NCI-H2029 (cell line): Measurements from ENCODE around the gene EMCN.
"Not testable (repeated sequence)": the region's sequence is repeated elsewhere in the genome, so short reads cannot be mapped to it uniquely, and the experiment has no call there.

Experiments used
- DNase-seq: peaks from one replicate; lab custom pipeline; 2025; lab: John Stamatoyannopoulos, UW

Gene EMCN

DNA sequence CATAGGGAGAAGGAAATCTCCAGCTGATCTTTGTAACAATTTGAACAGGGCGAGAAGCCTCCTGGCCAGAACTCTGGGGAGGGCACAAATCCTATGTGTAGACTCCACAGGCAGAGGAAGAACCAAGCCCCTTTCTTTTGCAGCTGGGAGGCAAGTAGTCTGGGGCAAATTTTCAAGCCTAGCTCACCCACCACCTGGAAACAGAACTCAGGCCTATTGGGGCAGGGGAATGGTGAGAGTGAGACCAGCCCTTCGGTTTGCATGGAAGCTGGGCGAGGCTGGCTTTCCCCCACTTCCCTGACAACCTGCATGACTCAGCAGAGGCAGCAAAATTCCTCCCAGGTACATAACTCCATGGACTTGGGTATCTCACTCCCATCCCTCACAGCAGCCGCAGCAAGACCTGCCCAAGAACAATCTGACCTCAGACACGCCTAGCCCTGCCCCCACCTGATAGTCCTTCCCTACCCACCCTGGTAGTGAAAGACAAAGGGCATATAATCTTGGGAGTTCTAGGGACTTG, 138.2 kb downstream of the EMCN start:
- DNase-seq, result no peak

DNA sequence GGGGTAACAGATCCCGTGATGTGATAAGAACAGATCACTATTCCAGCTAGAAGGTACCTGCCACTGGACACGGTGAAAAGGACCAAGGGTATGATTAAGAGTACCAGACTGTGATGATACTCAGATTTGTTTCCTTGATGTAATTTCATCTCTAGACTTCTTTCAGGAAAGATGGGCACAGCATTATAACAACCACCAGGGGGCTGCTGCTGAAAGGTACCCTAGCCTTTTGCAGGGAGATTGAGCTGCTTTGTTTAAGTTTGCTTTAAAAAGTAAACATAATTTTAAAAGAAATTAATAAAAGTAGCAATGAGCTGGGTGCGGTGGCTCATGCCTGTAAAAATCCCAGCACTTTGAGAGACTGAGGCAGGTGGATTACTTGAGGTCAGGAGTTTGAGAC, 145.4 kb downstream of the EMCN start:
- no peak for DNase-seq

DNA sequence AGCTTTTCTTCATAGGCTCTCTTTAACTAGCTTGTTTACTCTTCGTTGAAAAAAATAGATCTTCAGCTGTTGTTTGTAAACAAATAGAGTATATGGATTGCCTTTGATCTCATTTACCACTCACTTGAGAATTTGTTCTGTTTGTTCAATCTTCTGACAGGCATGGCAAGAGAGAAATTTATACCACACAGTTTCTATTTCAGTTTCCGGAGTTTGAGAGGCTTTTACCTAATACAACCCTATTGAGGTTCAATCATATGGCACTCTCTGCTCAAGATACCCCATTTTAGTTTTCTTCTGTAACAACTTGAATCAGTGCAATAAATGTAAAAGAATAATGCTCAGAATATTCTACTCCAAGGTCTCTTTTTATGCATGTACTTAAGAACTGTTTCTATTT, 148.0 kb downstream of the EMCN start:
- DNase-seq, result no peak

DNA sequence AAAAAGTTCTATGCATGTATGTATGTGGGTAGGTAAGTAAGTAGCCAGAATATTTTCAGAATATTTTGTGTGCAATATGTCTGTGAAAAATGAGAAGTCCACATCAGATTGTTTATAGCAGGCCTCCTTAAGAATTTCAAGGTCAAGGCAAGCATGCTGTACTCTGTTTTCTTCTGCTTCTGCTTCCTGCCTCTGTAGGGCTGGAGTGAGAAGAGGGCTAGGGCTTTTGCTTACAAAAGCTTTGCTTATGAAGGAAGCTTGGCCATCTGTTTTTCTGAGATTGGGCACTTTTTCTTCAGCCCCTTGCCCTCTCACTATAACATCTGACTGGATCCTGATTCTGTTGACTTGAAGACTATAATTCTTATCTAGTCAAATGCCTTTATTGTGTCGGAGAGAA, 150.4 kb downstream of the EMCN start:
- no peak for DNase-seq

DNA sequence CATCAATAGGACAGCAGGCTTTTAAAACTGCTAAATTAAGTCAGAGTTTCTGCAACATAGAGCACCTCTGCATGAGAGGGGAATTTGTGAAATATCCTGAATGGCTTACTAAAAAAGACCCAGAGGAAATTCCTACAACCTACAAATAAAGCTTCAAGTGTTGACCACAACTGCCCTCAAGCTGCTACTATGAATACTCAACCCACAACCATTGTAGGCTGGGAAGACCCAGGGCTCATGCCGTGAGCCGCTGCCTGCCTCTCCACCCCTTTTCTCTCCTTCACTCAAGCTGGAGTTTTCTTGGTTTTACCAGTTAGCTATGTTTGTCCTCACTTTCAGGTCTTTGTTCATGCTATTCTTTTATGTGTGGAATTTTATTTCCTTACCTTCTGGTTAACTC, 151.6 kb downstream of the EMCN start:
- no peak for DNase-seq

DNA sequence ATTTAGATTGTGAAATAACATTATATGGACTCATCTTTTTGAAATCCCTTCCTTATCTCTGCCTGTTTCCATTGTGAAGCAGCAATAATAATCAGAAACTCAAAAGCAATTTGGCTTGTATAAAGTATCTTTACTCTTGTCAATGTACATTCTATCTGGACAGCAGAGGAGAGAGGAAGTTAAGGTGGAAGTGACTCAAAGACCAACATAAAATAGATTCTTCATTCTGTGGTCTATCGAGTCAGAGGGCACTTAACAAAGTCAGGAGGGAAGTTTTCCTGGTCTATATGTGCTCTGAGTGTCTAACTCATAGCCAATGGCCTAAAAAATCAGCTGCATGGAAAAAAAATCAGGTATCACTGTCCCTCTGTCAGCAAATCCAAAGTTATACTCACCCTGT, 155.5 kb downstream of the EMCN start:
- DNase-seq, result no peak

DNA sequence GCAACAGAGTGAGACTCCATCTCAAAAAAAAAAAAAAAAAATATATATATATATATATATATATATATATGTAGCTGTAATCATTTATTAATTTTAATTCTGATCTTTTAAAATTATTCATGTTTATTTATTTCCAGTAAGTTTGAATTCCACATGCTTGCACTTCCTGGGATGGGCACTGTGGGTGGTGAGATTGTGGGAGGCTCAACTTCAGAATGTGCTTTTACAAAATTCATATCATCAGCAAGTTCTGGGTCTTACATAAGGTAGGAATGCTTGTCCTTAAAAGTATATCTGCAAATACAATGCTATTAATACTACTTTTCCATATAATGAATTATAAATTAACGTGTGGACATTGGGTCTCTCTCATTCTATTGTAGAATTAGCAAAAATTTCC, 156.5 kb downstream of the EMCN start:
- DNase-seq, result no peak

DNA sequence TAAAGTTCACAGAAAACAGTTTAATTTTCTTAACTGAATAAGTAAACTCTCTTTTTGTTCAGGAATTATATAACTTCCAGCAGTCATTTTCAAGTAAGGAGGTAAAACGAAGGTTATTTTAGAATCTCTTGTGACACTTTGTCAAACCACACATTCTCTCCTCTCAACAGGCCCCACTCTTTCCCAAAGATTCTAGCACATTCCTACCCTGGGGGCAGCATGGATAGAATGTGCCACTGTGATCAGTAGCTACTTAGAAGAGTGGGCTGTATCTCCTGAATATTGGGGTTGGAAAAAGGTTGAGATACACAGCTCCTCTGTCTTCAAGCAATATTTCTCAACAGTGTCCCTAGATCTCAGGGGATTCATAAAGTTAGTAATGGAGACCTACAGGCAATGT, 157.6 kb downstream of the EMCN start:
- DNase-seq, result no peak

DNA sequence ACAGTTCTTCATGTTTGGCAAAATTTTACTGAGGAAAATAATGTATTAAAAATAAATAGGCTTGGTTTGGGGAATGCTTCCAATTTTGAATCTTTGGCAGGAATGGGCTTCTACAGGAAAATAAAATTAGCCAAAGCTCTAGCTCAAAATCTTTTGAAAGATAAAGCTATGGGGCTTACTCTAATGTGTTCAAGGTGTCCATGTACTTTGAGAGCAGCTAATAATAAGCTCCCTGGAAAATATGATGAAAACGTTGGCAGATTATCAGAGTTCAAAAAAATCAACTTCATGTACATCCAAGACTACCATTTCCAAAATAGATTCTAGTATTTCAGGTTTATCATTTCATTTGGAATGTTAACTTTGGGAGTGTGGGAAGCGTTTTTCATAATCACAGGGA, 158.4 kb downstream of the EMCN start:
- no peak for DNase-seq

DNA sequence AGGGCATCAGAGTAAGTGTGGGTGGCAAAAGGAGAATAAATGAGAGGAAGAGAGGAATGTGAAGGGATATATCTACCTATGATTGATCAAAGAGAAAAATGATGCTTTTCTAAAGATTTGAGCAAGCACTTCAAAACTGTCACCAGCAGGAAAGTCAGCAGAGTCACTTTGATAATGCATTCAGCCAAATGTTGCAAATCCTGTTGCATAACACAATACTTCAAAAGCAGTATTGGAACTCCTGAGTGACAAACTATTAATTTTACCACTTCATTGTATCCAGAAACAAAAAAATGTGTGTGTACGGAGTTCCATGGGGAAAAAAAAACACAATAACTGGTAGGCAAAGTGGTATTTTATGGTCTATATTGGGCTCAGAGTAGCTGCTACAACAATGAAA, 160.3 kb downstream of the EMCN start:
- no peak for DNase-seq

DNA sequence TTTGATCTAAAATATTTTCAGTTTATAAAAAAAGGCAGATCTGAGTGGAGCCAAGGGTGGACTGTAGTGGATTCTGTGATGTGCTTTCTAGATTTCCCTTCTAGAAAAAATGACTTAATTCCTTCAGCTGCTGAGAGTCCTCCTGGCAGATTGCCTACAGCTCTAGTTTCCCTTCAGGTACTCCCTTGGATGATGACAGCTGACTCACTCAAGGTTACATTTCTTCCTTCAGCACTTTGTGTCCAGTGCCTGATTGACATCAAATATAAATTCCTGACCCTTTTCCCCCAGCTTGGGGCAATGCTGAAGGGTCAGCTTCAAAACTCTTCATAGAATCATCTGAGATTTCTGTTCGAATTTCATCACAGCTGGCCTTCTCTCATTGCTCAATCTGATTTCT, 161.7 kb downstream of the EMCN start:
- DNase-seq, result no peak

DNA sequence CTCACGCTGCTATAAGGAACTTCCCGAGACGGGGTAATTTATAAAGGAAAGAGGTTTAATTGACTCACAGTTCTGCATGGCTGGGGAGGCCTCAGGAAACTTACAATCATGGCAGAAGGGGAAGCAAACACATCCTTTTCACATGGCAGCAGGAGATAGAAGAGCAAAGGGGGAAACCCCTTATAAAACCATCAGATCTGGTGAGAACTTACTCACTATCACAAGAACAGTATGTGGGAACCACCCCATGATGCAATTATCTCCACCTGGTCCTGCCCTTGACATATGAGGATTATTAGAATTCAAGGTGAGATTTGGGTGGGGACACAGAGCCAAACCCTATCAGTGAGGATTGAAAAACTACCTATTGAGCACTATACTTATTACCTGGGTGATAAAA, 165.5 kb downstream of the EMCN start:
- not testable (repeated sequence) for DNase-seq

DNA sequence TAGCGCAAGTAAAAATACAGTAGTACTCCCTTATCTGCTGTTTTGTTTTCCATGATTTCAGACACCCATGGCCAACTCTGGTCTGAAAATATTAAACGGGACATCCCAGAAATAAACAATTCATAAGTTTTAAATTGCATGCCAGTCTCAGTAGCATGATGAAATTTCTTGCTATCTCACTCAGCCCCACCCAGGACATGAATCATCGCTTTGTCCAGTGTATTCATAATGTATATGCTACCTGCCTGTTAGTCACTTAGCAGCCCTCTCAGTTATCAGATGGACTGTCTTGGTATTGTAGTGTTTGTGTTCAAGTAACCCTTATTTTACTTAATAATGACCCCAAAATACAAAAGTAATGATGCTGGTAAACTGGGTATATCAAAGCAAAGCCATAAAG, 169.3 kb downstream of the EMCN start:
- no peak for DNase-seq

DNA sequence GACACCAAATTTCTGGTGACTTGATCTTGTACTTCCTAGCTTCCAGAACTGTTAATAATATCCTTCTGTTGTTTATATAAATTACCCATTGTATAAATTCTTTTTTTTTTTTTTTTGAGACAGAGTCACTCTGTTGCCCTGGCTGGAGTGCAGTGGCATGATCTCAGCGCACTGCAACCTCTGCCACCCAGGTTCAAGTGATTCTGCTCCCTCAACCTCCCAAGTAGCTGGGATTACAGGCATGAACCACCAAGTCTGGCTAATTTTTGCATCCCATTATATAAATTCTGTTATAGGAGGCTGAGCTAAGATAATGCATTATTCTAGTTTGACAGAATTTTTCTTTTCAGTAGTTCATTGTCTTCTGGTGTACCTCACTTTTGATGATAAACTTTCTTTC, 170.6 kb downstream of the EMCN start:
- no peak for DNase-seq

DNA sequence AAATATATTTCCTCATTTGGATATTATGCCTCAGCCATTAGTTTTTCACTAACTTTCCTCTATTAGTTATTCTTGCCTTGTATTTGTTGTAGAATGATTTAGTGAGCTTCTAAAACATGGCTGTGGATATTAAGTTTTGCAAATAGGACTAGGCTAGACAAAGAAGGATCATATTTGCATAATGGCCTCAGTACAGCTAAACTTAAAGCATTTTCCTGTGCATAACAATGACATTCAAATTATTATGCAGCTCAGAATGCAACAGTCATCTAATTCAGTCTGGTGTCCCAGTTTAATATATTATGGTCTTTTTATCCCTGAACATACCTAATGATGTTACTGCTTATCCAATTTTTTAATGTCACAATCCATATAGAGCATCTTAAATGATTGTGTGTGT, 172.2 kb downstream of the EMCN start:
- no peak for DNase-seq
